ENCODE data around the gene PAWR.

GRCh38 chr12:79595273-79595672 is 95.5 kb downstream of the PAWR start:
- TF ChIP-seq, protein P1, sequence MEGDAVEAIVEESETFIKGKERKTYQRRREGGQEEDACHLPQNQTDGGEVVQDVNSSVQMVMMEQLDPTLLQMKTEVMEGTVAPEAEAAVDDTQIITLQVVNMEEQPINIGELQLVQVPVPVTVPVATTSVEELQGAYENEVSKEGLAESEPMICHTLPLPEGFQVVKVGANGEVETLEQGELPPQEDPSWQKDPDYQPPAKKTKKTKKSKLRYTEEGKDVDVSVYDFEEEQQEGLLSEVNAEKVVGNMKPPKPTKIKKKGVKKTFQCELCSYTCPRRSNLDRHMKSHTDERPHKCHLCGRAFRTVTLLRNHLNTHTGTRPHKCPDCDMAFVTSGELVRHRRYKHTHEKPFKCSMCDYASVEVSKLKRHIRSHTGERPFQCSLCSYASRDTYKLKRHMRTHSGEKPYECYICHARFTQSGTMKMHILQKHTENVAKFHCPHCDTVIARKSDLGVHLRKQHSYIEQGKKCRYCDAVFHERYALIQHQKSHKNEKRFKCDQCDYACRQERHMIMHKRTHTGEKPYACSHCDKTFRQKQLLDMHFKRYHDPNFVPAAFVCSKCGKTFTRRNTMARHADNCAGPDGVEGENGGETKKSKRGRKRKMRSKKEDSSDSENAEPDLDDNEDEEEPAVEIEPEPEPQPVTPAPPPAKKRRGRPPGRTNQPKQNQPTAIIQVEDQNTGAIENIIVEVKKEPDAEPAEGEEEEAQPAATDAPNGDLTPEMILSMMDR (IDR thresholded peaks at IDR 0.05; ENCODE audit: low read depth, low read length, poor library complexity, severe bottlenecking): no peak
- no peak for TF ChIP-seq EZH2phosphoT487 (IDR thresholded peaks at IDR 0.05; ENCODE audit: borderline replicate concordance, low read length)

Data from DOHH2 (cell line).